ENCODE measurements around the gene MYBL2.
A peak's percentile ranks its signal among the peaks of the same experiment; 100 is the strongest.
"Not testable (repeated sequence)": the region's sequence is repeated elsewhere in the genome, so short reads cannot be mapped to it uniquely, and the experiment has no call there.

Gene MYBL2

DNA sequence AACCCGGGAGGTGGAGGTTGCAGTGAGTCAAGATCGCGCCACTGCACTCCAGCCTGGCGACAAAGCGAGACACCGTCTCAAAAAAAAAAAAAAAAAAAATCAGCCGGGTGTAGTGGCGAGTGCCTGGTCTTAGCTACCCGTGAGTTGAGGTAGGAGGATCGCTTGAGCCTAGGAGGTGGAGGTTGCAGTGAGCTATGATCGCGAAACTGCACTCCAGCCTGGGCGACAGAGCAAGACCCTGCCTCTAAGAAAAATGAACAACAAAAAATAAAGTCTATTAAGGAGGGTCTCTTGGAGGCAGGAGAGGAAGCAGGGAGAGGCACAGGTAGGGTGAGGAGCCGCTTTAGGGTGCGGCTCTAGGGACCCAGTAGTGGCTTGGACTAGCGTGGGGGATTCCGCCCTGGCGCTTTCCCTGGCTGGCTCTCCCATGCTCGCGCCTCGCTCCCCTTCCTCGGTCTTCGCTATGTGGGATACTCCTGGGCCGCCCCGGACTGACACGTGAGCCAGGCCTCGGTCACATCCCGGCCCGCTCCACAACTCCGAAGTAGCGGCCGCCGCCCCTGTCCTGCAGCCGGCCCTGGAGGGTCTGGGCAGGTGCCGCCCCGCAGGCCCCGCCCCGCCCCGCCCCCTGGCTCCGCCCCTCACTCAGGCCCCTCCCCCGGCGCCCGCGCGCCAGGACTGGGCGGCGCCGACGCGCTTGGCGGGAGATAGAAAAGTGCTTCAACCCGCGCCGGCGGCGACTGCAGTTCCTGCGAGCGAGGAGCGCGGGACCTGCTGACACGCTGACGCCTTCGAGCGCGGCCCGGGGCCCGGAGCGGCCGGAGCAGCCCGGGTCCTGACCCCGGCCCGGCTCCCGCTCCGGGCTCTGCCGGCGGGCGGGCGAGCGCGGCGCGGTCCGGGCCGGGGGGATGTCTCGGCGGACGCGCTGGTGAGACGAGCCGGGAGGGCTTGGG lies at the start of gene MYBL2:
Gene MYBL2 (plus strand): TSS at position 739 of the 953 bp plus-strand sequence. CDS start 170 bp downstream, at position 909.
- no peaks in the 10 kb centered on the region for H3K36me3 Mint-ChIP-seq
- no peaks in the 10 kb centered on the region for H3K27me3 Mint-ChIP-seq
- H3K4me3 Mint-ChIP-seq = peak within 1 kb of the TSS; percentile 87
- ATAC-seq = peak; percentile 96
- H3K27ac Mint-ChIP-seq = peak within 1 kb of the TSS; percentile 59
- H3K4me1 Mint-ChIP-seq = peaks cover 30% of the 10 kb centered on the region
- H3K9me3 Mint-ChIP-seq = no peaks in the 10 kb centered on the region

DNA sequence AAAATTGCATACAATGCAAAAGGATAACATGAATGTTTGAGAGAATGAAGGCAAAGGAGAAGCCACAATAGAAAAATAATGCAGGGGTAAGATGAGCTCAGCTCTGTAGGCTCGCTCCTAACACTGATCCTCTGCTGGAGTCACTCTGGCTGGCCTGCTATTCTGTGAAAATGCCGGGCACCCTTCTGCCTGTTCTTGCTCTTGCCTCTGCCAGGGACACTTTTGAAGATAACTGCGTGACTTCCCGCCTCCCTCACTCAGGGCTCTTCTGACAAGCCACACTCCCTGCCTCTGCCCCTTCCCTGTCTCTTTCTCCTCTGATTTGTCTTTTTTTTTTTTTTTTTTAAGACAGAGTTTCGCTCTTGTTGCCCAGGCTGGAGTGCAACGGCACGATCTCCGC lies 35.3 kb upstream of the MYBL2 start:
- no peak overlapping the region for H3K27ac Mint-ChIP-seq
- no peaks in the 10 kb centered on the region for H3K4me1 Mint-ChIP-seq
- H3K4me3 Mint-ChIP-seq = no peak overlapping the region
- peaks cover 61% of the 10 kb centered on the region for H3K36me3 Mint-ChIP-seq
- no peak for ATAC-seq
- no peaks in the 10 kb centered on the region for H3K9me3 Mint-ChIP-seq
- H3K27me3 Mint-ChIP-seq = no peaks in the 10 kb centered on the region

DNA sequence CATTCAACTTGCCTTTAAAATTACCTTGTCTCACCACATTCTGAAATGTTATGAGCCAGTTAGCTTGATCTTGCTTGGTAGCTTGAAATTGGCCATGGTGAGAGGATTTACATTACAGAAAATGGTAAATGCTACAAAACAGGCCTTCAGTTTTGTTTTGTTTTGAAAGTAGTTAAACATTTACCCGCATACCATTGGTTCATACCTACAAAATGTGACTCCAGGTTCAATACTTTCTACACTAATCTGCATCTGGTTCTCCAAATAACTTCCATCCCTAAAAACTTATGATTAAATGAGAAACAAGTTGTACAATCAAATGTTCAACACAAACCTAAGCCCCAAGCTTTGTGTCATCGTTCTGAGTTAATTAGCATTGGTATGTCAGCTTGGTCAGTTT lies 30.5 kb upstream of the MYBL2 start:
- H3K4me1 Mint-ChIP-seq = no peaks in the 10 kb centered on the region
- no peak for ATAC-seq
- no peaks in the 10 kb centered on the region for H3K27me3 Mint-ChIP-seq
- H3K27ac Mint-ChIP-seq = no peak overlapping the region
- peaks cover 60% of the 10 kb centered on the region for H3K36me3 Mint-ChIP-seq
- H3K4me3 Mint-ChIP-seq = no peak overlapping the region
- H3K9me3 Mint-ChIP-seq = no peaks in the 10 kb centered on the region

DNA sequence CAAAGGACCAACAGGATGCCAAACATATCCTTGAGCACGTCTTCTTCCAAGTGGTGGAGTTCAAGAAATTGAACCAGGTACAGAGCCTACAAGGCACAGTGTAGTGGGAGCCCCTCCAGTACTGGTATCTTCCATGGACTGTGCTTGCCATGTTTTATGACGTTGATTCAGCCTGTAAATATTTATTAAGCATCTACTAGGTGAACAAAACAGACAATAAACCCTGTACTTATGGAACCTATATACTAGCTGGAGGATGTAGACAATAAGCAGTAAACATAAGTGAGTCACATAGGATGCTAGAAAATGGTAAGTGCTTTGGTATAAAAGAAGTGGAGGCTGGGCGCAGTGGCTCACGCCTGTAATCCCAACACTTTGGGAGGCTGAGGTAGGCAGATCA lies 24.4 kb upstream of the MYBL2 start:
- no peak for ATAC-seq
- Mint-ChIP-seq H3K27ac (no peak overlapping the region), H3K4me3 (no peak overlapping the region), H3K9me3 (no peaks in the 10 kb centered on the region), H3K27me3 (no peaks in the 10 kb centered on the region), H3K36me3 (peaks cover 50% of the 10 kb centered on the region), H3K4me1 (no peaks in the 10 kb centered on the region)

DNA sequence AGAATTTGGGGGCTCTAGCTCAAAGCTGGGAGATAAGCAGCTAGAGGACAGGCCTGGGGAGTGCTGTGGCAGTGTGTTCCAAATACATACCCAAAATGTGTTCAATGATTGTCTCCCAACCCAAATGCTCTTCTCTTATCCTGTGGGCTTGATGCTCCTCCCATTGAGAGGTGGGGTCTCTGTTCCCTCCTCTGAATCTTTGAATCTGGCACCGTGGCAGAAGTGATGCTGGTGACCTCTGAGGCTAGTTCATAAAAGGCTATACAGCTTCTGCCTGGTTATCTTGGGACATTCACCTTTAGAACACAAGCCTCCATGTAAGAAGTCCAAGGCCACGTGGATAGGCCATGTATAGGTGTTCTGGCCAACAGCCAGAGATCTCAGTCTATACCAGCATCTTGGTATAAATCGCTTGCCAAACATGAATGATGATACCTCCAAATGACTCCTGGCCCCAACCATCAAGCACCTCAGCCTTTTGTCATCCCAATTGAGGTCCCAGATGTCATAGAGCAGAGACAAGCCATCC lies 15.9 kb upstream of the MYBL2 start:
- Mint-ChIP-seq H3K36me3 (peaks cover 18% of the 10 kb centered on the region), H3K4me3 (no peak overlapping the region), H3K27ac (no peak overlapping the region), H3K4me1 (peaks cover 2% of the 10 kb centered on the region), H3K9me3 (no peaks in the 10 kb centered on the region), H3K27me3 (no peaks in the 10 kb centered on the region)
- no peak for ATAC-seq

DNA sequence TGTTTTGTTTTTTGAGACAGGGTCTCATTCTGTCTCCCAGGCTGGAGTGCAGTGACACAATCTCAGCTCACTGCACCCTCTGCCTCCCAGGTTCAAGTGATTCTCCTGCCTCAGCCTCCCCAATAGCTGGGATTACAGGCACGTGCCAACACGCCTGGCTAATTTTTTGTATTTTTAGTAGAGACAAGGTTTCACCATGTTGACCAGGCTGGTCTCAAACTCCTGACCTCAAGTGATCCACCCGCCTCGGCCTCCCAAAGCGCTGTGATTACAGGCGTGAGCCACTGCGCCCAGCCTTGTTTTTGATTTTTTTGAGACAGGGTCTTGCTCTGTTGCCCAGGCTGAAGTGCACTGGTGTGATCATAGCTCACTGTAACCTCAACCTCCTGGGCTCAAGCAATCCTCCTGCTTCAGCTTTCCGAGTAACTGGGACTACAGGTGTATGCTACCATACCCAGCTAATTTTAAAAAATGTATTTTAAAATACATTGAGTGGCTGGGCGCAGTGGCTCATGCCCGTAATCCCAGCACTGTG lies 15.2 kb upstream of the MYBL2 start:
- H3K36me3 Mint-ChIP-seq = peaks cover 13% of the 10 kb centered on the region
- H3K4me1 Mint-ChIP-seq, H3K9me3 Mint-ChIP-seq, H3K27me3 Mint-ChIP-seq, H3K4me3 Mint-ChIP-seq, H3K27ac Mint-ChIP-seq, ATAC-seq: not testable (repeated sequence)

DNA sequence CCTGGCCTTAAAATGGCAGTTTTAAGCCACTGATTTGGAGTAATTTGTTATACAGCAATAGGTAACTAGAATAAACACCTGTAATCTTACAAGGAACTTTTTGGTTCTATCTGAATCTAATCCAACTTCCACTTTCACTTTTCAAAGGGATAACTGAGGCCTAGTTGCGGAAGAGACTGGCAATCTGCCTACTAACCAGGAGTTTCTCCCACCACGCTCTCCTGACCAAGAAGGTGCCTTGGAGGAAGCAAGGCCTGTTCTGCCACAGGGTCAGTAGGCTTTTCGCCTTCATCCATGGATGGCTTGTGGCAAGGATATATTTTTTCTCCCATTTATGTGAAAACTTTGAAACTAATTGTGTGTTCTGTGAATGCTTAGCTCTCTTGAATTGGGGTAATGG lies 12.9 kb upstream of the MYBL2 start:
- ATAC-seq = no peak
- no peaks in the 10 kb centered on the region for H3K9me3 Mint-ChIP-seq
- H3K4me1 Mint-ChIP-seq = peaks cover 22% of the 10 kb centered on the region
- no peak overlapping the region for H3K27ac Mint-ChIP-seq
- H3K36me3 Mint-ChIP-seq = no peaks in the 10 kb centered on the region
- H3K27me3 Mint-ChIP-seq = no peaks in the 10 kb centered on the region
- H3K4me3 Mint-ChIP-seq = no peak overlapping the region

DNA sequence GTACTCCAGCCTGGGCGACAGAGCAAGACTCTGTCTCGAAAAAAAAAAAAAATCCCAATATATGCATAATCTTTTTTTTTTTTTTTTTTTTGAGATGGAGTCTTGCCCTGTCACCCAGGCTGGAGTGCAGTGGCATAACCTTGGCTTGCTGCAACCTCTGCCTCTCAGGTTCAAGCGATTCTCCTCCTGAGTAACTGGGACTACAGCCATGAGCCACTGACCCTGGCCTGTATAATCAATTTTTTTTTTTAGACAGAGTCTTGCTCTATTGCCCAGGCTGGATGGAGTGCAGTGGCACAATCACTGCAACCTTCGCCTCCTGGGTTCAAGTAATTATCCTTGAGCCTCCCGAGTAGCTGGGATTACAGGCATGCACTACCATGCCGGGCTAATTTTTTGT lies 11.7 kb upstream of the MYBL2 start:
- not testable (repeated sequence) for ATAC-seq, H3K36me3 Mint-ChIP-seq, H3K4me3 Mint-ChIP-seq, H3K27me3 Mint-ChIP-seq, H3K27ac Mint-ChIP-seq, H3K9me3 Mint-ChIP-seq
- peaks cover 22% of the 10 kb centered on the region for H3K4me1 Mint-ChIP-seq

DNA sequence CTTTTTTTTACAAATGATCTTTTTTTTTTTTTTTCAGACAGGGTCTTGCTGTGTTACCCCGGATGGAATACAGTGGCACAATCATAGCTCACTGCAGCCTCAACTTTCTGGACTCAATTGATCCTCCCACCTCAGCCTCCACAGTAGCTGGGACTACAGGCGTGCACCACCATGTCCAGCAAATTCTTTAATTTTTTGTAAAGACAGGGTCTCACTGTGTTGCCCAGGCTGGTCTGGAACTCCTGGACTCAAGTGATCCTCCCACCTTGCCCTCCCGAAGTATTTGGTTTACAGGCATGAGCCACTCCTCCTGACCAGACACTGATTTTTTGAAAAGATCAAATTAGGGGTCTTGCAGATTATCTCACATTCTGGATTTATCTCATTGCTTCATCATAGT lies 11.0 kb upstream of the MYBL2 start:
- Mint-ChIP-seq H3K4me3 (peak overlapping the region; percentile 97), H3K36me3 (no peaks in the 10 kb centered on the region), H3K4me1 (peaks cover 22% of the 10 kb centered on the region), H3K9me3 (no peaks in the 10 kb centered on the region), H3K27ac (peak overlapping the region; percentile 98), H3K27me3 (no peaks in the 10 kb centered on the region)
- ATAC-seq = no peak

DNA sequence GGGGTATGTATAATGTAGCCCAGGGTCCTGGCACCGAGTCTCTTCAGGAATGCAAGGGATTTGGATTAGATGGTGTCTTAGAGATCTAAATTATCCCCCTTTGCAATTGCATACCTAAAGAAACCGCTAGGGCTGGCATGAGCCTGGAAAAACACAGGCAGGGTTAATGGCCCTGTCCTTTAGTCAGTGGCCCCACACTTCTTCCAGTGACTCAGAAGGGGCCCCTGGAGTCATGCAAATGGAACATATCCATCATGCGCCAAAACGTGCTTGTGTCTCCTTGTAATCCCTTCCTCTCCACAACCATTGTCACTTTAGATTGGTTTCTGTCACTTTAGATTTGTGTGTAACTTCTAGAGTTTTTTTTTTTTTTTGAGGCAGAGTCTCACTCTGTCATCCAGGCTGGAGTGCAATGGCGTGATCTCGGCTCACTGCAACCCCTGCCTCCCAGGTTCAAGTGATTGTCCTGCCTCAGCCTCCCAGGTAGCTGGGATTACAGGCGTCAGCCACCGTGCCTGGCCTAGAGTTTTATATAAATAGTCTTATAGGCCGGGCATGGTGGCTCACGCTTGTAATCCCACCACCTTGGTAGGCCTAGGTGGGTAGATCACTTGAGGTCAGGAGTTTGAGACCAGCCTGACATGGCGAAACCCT lies 8.7 kb upstream of the MYBL2 start:
- peak; percentile 8 for ATAC-seq
- Mint-ChIP-seq H3K4me3 (peak overlapping the region; percentile 97), H3K27ac (peak overlapping the region; percentile 98), H3K36me3 (no peaks in the 10 kb centered on the region), H3K9me3 (no peaks in the 10 kb centered on the region), H3K27me3 (no peaks in the 10 kb centered on the region), H3K4me1 (peaks cover 22% of the 10 kb centered on the region)

DNA sequence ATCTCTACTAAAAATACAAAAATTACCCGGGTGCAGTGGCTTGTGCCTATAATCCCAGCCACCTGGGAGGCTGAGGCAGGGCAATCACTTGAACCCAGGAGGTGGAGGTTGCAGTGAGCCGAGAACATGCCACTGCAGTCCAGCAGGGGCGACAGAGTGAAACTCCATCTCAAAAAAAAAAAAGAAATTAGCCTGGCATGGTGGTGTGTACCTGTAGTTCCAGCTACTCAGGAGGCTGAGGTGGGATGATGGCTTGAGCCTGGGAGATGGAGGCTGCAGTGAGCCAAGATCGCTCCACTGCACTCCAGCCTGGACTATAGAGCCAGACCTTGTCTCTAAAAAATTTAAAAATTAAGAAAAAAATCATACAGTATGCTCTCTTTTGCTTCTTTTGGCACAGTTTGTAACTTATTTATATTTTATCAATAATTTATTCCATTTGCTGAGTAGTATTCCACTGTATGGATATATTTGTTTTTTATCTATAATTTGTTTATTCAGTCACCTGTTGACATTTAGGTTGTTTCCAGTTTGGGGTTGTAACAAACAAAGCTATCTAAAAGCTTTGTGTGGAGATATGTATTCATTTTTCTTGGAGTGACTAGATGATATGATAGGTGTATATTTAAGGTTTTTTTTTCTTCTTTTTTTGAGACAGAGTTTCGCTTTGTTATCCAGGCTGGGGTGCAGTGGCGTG lies 8.0 kb upstream of the MYBL2 start:
- H3K4me3 Mint-ChIP-seq = no peak overlapping the region
- H3K4me1 Mint-ChIP-seq = peaks cover 22% of the 10 kb centered on the region
- no peaks in the 10 kb centered on the region for H3K27me3 Mint-ChIP-seq
- H3K9me3 Mint-ChIP-seq = no peaks in the 10 kb centered on the region
- H3K27ac Mint-ChIP-seq = peak overlapping the region; percentile 98
- no peak for ATAC-seq
- no peaks in the 10 kb centered on the region for H3K36me3 Mint-ChIP-seq

DNA sequence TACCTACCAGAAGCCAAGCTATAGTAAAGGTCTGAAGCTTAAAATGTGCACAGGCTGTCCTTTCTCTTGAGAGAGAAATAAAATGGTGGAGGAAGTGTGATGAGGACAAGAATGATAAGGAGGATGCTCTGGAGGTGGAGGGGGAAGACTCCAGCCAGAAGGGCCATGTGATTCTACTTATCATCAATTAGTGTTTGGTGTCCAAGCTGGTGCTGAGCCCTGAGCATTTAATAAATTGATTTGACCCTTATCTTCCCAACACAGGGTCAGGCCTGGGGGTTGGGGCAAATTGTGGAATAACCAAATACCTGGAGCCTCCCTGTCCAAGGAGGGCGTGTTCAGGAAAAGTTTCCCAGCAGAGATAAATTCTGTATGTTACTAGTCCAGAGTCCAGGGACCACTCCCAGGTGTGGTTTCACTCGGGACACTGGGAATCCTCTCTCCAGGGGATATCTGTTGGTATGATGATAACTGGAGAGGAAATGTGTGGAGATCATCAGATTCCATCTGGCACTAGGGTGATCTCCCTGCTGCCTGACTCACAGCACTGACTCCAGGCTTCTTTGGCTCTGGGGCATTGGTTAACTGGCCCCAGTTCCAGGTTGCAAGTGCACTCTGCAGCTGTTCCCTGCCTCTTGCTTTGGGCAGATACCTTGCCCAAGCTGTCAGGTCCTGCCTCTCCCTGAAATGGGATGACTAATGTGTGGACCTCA lies 3.8 kb upstream of the MYBL2 start:
- Mint-ChIP-seq H3K36me3 (no peaks in the 10 kb centered on the region), H3K9me3 (no peaks in the 10 kb centered on the region), H3K27ac (no peak overlapping the region), H3K4me1 (peaks cover 28% of the 10 kb centered on the region), H3K4me3 (no peak overlapping the region), H3K27me3 (no peaks in the 10 kb centered on the region)
- no peak for ATAC-seq

DNA sequence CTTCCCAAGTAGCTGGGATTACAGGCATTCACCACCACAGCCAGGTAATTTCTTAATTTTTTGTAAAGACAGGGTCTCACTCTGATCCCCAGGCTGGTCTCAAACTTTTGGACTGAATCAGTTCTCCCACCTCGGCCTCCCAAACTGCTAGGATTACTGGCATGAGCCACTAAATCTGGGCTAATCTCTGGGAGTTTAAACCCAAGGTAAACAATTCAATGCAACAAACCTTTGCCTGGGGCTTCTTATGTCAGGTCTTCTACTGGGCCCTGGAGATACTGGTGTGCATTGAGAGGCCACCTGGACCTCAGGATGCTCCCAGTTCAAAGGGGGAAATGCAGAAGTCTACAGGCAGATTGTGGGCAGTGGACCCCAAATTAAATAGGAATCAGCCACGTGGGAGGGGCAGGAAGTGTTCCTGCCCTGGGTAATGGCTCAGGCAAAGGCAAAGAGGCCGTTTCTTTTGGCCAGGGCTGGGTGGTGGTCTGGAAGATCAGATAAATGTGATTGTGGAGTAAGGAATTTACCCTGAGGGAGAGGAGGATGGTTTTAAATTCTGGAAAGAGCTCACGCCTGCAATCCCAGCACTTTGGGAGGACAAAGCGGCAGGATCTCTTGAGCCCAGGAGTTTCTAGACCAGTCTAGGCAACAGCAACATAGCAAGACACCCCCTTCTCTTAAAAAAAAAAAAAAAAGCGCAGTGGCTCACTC lies 1.3 kb upstream of the MYBL2 start:
- ATAC-seq = no peak
- no peaks in the 10 kb centered on the region for H3K9me3 Mint-ChIP-seq
- no peaks in the 10 kb centered on the region for H3K36me3 Mint-ChIP-seq
- H3K4me3 Mint-ChIP-seq = peak overlapping the region; percentile 45
- H3K4me1 Mint-ChIP-seq = peaks cover 30% of the 10 kb centered on the region
- no peak overlapping the region for H3K27ac Mint-ChIP-seq
- no peaks in the 10 kb centered on the region for H3K27me3 Mint-ChIP-seq

Data from stimulated activated memory B cell treated with anti-CD40 and anti-IgM and Interleukin-4, amounts not matched to agents 10 μg/mL and 1 μg/mL and 100 μg/mL, for 72 hours (primary cell).